BJ (cell line): ENCODE results near the gene ZSCAN26. TPM values are rescaled to one million over a fixed set of nuclear protein-coding genes. Genes with fewer than 3 reads are reported as not detected.

Source experiments
- CTCF ChIA-PET: fragments of 350-600 bp; formaldehyde crosslinking; extraction: SDS; loops from one replicate; lab custom pipeline; 2021; ENCODE audit warnings: antibody characterized with exemption, inconsistent platforms; lab: Yijun Ruan, JAX
- POLR2A ChIA-PET: fragments of 300-600 bp; sonication (Branson Sonifier 250); formaldehyde crosslinking; extraction: SDS; loops from one replicate; lab custom pipeline; 2021; ENCODE audit warnings: antibody characterized with exemption; lab: Charles Lee
- DNase-seq: peaks from one replicate; pipeline ENCODE4 v3.0.0-alpha.2; 2011; ENCODE audit warnings: low read depth
- H3K27me3 ChIP-seq: 2 replicates; pipeline ENCODE4 v1.6.0; 2011; ENCODE audit warnings: low read length; ENCODE audit not compliant: control insufficient read depth, insufficient read depth
- H3K36me3 ChIP-seq: 2 replicates; pipeline ENCODE4 v1.5.1; 2011; ENCODE audit warnings: low read length; ENCODE audit not compliant: control insufficient read depth, insufficient read depth
- H3K4me3 ChIP-seq: 2 replicates; pipeline ENCODE4 v1.5.1; 2011; ENCODE audit warnings: low read depth, mild to moderate bottlenecking, control low read depth, low read length
- CTCF ChIP-seq: IDR thresholded peaks from 2 replicates; pipeline ENCODE4 v1.5.1; 2011; ENCODE audit warnings: low read depth, mild to moderate bottlenecking, control low read depth, inconsistent platforms, low read length, moderate library complexity; ENCODE audit not compliant: insufficient read depth
- polyA plus RNA-seq: library from polyadenylated mRNA; depleted of rRNA; stranded (reverse); fragments of >200 nt; gene quantifications from 2 replicates; pipeline ENCODE4 v1.2.3, GENCODE V29; 2011

Gene ZSCAN26
- polyA plus RNA-seq, 1 experiment: 14.6 TPM

GRCh38 chr6:28257042-28257441 lies 9.9 kb upstream of the ZSCAN26 start:
- Histone ChIP-seq H3K27me3 (no peaks in the 10 kb centered on the region), H3K4me3 (no peak overlapping the region), H3K36me3 (no peaks in the 10 kb centered on the region)
- DNase-seq: no peak
- ChIA-PET CTCF (no interaction called here), POLR2A (no interaction called here)
- no peak for TF ChIP-seq CTCF

- TF ChIP-seq CTCF: no peak
- H3K36me3 ChIP-seq: no peaks in the 10 kb centered on the region
- ChIA-PET POLR2A (no interaction called here), CTCF (no interaction called here)
- no peaks in the 10 kb centered on the region for H3K27me3 ChIP-seq
- no peak for DNase-seq
- peak within 1 kb of the TSS; percentile 34 for H3K4me3 ChIP-seq
Measured at GRCh38 chr6:28258877-28259777, 7.8 kb upstream of the ZSCAN26 start, which contains the start of gene NKAPL. TSS of gene NKAPL (plus strand) at chr6:28259297. CDS start at chr6:28259372, 75 bp downstream.

GRCh38 chr6:28263922-28264321 lies 3.0 kb upstream of the ZSCAN26 start:
- CTCF ChIA-PET: interaction anchor here (2.8 kb wide), 1 partner anchor 92 kb away, joined by 9 read pairs; no protein-coding TSS in a partner anchor
- Histone ChIP-seq H3K36me3 (no peaks in the 10 kb centered on the region), H3K4me3 (no peak overlapping the region), H3K27me3 (no peaks in the 10 kb centered on the region)
- no peak for TF ChIP-seq CTCF
- POLR2A ChIA-PET: no interaction called here
- DNase-seq: no peak

- DNase-seq: no peak
- ChIA-PET CTCF (interaction anchor here (0.6 to 2.8 kb wide), 4 partner anchors 12 to 1815 kb away, joined by 3 to 9 read pairs (median 4); no protein-coding TSS in a partner anchor), POLR2A (no interaction called here)
- Histone ChIP-seq H3K4me3 (no peak overlapping the region), H3K27me3 (no peaks in the 10 kb centered on the region), H3K36me3 (no peaks in the 10 kb centered on the region)
- no peak for TF ChIP-seq CTCF
Measured at GRCh38 chr6:28264834-28265401, 2.0 kb upstream of the ZSCAN26 start.

- H3K36me3 ChIP-seq: no peaks in the 10 kb centered on the region
- H3K4me3 ChIP-seq: peak overlapping the region; percentile 78
- ChIA-PET POLR2A (interaction anchor here (3.1 kb wide), 1 partner anchor 15 kb away, joined by 15 read pairs; the partner anchor contains the start of gene PGBD1), CTCF (interaction anchor here (0.7 to 1.6 kb wide), 2 partner anchors 14 to 89 kb away, joined by 3 to 5 read pairs; partner anchors contain the start of gene ZKSCAN4)
- no peaks in the 10 kb centered on the region for H3K27me3 ChIP-seq
- DNase-seq: no peak
- no peak for TF ChIP-seq CTCF
Measured at GRCh38 chr6:28266563-28266961, 381 bp upstream of the ZSCAN26 start.
